HL-60/S4 treated with retinoic acid at 250 ng/mL for 4 days and 3 days (cell line): ENCODE data around the gene DNAI1.

Experiments
- in situ Hi-C: fragments of 300-500 bp; cut with MboI; formaldehyde crosslinking; loops from 2 replicates; pipeline ENCODE4 v1.7.0; 2022; ENCODE audit warnings: low sequenced_read_pairs

The DNAI1 gene

DNA sequence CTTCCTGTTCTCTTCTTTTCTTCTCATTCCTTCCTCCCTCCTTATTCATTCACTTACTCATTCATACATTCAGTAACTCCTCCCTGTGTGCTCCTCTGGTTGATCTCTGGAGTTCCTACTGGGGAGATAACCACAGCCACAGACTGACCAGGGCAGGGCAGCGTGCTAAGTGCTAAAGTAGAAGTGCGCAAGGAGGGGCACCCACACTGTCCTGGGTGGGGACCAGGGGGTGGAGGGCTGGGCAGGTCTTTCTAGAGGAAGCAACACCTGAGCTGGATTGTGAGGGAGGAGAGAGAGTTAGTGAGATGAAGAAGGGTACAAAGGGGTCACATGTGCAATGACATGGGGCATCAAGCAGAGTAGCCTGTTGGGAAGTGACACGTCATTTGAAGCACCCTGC is 50.3 kb downstream of the DNAI1 start:
- in situ Hi-C loops: loop anchor here (5.0 kb wide), 1 partner anchor 107 kb away; no protein-coding TSS in a partner anchor

- in situ Hi-C loops: no loop called here
Observed at GRCh38 chr9:34510497-34511468, 52.2 kb downstream of the DNAI1 start.

- in situ Hi-C loops: no loop called here
Observed at GRCh38 chr9:34512131-34513078, 53.8 kb downstream of the DNAI1 start.

- in situ Hi-C loops: no loop called here
Observed at GRCh38 chr9:34513567-34514214, 55.1 kb downstream of the DNAI1 start.

GRCh38 chr9:34514401-34514800 is 55.8 kb downstream of the DNAI1 start:
- in situ Hi-C loops: no loop called here

GRCh38 chr9:34514816-34515215 is 56.2 kb downstream of the DNAI1 start:
- in situ Hi-C loops: no loop called here

- in situ Hi-C loops: no loop called here
Observed at GRCh38 chr9:34515959-34516358, 57.4 kb downstream of the DNAI1 start.

- in situ Hi-C loops: no loop called here
Observed at GRCh38 chr9:34517185-34517584, 58.6 kb downstream of the DNAI1 start.

GRCh38 chr9:34518110-34518616 is 59.6 kb downstream of the DNAI1 start:
- in situ Hi-C loops: no loop called here

- in situ Hi-C loops: no loop called here
Observed at GRCh38 chr9:34518896-34519295, 60.3 kb downstream of the DNAI1 start.

- in situ Hi-C loops: no loop called here
Observed at GRCh38 chr9:34519321-34520020, 60.9 kb downstream of the DNAI1 start.

DNA sequence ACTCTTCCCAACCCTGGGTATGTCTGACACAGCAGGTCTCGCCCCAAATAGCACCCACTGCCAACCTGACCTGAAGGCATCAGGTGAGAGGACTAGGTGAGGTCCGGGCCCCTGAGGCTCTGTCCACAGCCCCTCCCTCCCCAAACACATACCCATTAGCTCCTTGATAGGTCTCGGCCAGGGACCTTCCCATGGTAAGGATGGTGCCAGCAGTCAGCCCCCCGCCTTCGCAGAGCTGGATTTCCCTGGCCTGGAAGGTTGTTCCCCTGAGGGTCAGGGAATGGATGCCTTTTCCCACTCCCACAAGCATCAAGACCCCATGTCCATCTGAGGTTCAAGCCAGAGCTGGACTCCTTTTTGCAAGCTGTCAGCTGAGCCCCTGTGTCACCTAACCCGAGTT is 61.5 kb downstream of the DNAI1 start:
- in situ Hi-C loops: no loop called here

- in situ Hi-C loops: no loop called here
Observed at GRCh38 chr9:34520505-34521385, 62.1 kb downstream of the DNAI1 start.

DNA sequence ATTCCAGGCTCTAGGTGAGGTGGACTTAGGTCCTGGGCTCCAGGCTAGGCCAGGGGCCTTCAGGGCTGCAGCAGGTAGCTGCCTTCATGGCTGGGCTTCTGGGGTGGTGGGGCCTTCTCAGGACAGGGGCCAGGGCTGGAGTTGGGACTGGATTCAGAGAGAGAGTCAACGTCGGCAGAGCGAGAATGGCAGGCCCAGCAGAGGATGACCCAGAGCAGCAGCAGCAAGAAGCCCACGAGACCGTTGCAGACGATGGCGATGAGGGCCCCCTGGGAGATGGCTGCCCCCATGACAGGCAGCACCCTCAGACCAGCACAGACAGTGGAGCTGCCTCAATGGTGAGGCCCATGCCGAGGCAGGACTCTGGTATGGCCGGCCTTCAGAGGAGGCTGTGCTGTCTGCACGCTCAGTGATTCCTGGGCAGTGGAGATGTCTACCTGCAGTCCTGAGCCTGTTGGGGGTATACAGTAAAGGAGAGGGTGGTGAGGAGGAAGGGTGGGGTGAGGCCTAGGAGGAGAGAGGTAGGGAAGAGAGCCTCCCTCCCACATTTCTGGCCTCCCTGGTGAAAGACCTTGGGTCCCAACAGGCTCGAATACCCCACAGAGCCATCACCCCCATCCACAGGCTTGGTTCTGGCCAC is 62.9 kb downstream of the DNAI1 start:
- in situ Hi-C loops: no loop called here

DNA sequence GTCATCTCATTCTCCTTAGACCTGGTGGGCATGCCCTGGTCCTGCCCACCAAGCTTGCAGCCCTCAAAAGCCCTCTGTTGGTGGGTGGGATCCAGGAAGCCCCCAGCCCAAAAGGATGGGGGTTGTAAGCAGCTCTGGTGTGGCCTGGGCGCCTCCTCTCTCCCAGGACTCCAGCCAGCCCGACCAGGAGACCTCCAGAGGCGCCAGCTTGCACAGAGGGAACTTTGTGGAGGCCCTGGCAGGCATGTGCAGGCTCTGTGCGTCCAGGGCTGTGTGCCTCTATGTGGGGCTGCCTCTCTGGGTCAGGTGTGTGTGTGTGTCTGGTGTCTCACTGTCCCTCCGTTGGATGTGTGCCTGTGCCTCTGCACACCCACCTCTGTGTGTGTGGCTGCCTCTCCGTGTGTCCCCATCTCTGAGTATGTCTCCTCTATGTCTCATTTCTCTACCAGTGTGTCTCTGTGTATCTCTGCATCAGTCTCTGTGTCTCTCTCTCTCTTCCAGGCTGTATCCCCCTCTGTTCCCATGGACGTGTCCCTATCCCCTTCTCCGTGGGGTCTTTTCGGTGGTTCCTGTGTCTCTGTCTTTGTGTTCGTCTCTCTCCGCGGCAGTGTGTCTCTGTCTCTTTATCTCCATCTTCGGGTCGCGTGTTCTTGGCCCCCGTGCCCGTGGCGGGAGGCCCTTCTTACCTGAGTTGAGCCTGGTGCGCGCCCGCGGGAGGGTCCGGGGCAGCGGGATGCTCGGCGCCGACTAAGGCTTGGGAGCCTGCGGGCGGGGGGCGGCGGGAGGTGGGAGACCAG is 63.7 kb downstream of the DNAI1 start:
- in situ Hi-C loops: no loop called here

DNA sequence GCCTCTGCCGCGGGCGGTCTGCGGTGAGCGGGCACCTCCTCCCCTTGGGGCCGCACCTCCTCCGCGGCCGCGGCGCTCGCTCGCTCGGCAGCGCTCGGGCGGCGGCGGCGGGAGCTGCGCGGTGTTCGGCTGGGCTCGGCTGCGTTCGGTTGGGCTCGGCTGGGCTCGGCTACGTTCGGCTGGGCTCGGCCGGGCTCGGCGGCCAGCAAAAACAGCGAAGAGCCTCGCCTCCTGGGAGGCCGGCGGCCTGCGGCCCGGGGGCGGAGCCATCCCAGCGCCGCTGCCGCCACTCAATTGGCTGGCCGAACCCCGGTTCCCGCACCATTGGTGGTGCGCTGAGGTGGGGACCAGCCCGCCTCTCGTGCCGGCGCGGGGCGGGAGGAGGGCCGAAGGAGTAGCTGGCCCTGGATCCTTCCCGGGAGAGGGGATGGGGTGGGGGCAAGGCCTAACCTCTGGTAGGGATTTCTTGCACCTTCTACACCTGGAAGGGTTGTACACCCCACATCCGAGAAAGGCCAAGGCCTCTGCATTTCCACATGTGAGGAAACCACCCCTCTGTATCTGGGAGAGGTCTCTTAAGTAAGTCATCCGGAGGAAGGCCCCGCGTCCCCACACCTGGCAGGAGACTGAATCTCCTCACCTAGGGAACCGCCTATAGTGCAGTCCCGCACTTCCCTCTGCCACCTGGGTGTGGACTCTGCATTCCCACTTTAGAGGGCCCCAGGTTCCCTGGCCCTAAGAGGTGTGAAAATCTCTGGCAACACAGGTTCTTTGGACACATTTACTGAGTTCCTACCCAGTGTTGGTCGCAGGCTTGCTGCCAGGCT is 64.6 kb downstream of the DNAI1 start, which contains the start of gene ENHO:
ENHO (minus strand) TSS at position 20 of the 827 bp plus-strand sequence. CDS start 1,295 bp downstream, outside the sequence.
- in situ Hi-C loops: no loop called here

- in situ Hi-C loops: no loop called here
Observed at GRCh38 chr9:34524349-34524748, 65.7 kb downstream of the DNAI1 start.
